ENCODE measurements around the gene TET3.
A peak's percentile ranks its signal among the peaks of the same experiment; 100 is the strongest.

Gene TET3

DNA sequence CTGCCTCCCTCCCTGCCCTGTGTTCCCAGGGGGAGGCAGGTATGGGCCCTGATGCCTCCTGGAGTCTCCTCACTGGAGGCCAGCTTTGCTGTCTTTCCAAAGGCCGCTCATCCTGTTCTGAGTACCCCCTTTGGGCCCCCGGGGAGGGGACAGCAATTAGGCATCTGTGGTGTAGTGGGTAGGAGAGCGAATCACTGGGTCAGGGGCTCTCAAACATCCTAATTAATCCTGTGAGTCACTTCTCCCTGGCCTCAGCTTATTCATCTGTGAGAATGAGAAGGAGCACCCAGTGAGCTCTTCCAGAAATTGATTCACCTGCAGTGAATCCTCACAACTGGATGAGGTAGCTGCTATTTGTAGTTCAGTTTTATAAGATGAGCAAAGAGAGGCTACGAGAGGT, 16.4 kb downstream of the TET3 start:
- Histone ChIP-seq H3K36me3 (ENCODE audit: insufficient read depth, low read length) (no peaks in the 10 kb centered on the region), H3K9me3 (ENCODE audit: control insufficient read depth, insufficient read depth, low read length) (no peaks in the 10 kb centered on the region), H3K4me1 (ENCODE audit: insufficient read depth, low read length) (peaks cover 17% of the 10 kb centered on the region), H3K9ac (ENCODE audit: low read depth, low read length) (no peak overlapping the region)

- Histone ChIP-seq H3K4me1 (ENCODE audit: insufficient read depth, low read length) (peaks cover 25% of the 10 kb centered on the region), H3K9ac (ENCODE audit: low read depth, low read length) (peak overlapping the region; percentile 87; the same call in 1 of the 2 replicates), H3K36me3 (ENCODE audit: insufficient read depth, low read length) (no peaks in the 10 kb centered on the region), H3K9me3 (ENCODE audit: control insufficient read depth, insufficient read depth, low read length) (no peaks in the 10 kb centered on the region)
Measured at GRCh38 chr2:74001781-74002504, 17.2 kb downstream of the TET3 start.

GRCh38 chr2:74002505-74003421, 18.1 kb downstream of the TET3 start:
- no peaks in the 10 kb centered on the region for H3K36me3 ChIP-seq (ENCODE audit: insufficient read depth, low read length)
- H3K4me1 ChIP-seq (ENCODE audit: insufficient read depth, low read length) = peaks cover 28% of the 10 kb centered on the region
- no peaks in the 10 kb centered on the region for H3K9me3 ChIP-seq (ENCODE audit: control insufficient read depth, insufficient read depth, low read length)
- H3K9ac ChIP-seq (ENCODE audit: low read depth, low read length) = peak overlapping the region; percentile 87

DNA sequence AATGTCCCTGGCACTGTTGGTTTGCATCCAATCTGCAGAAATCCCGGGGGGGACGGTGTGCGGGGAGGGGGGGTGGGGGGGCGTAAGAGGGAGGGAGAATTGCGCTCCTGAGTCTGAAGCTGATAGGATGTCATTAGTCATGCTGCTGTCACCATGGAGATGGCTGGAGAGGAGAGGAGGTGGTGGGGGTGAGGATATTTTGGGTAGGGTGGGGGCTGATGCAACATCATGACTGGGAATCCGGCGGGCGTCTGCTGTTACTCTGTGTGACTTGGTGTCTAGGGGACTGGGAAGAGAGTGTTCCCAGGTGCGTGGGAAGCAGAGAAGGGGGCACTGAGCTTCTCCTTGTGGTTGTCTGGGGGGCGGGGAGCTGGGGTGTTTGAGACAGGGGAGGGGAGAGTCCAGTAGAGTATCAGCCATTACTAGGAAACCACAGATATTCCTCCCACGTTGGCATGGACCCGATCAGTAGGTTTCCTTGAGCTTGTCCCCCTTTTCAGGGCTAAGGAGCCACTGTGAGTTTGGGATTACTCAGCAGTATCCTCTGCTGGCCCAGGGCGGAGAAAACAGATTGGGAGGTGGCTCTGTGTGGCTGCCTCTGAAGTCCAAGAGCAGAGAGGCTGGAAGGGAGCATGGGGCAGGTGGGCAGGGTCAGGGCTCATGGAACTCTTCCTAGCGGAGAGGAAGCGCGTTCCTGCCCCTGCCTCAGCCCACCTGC, 18.9 kb downstream of the TET3 start:
- Histone ChIP-seq H3K36me3 (ENCODE audit: insufficient read depth, low read length) (no peaks in the 10 kb centered on the region), H3K9ac (ENCODE audit: low read depth, low read length) (peak overlapping the region; percentile 21; the same call in 1 of the 2 replicates), H3K9me3 (ENCODE audit: control insufficient read depth, insufficient read depth, low read length) (no peaks in the 10 kb centered on the region), H3K4me1 (ENCODE audit: insufficient read depth, low read length) (peaks cover 36% of the 10 kb centered on the region)

- Histone ChIP-seq H3K36me3 (ENCODE audit: insufficient read depth, low read length) (no peaks in the 10 kb centered on the region), H3K9me3 (ENCODE audit: control insufficient read depth, insufficient read depth, low read length) (no peaks in the 10 kb centered on the region), H3K4me1 (ENCODE audit: insufficient read depth, low read length) (peaks cover 40% of the 10 kb centered on the region), H3K9ac (ENCODE audit: low read depth, low read length) (0 out of 2 replicates have a peak overlapping the region, but pooled peaks have one; percentile 21)
Measured at GRCh38 chr2:74004212-74005182, 19.8 kb downstream of the TET3 start.

- Histone ChIP-seq H3K4me1 (ENCODE audit: insufficient read depth, low read length) (peaks cover 40% of the 10 kb centered on the region), H3K36me3 (ENCODE audit: insufficient read depth, low read length) (no peaks in the 10 kb centered on the region), H3K9ac (ENCODE audit: low read depth, low read length) (no peak overlapping the region), H3K9me3 (ENCODE audit: control insufficient read depth, insufficient read depth, low read length) (no peaks in the 10 kb centered on the region)
Measured at GRCh38 chr2:74005786-74006185, 21.1 kb downstream of the TET3 start.

DNA sequence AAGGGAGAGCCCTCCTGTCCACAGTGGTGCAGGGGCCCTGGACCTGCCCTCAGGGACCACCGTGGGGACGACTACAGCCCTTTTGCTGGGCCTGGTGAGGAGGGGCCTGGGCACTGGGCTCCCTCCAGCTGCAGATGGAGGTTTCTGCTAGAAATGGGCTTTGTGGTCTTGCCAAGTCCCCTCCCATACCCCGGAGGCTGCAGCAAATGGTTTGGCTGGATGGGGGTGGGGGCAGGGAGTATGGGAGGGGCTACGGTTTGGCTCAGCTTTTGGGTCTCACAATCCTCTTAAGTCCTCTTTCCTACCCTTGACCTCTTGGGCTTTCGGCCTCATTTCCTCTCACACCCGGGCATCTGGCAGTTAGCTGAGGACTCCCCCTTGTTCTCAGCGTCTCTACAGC, 21.7 kb downstream of the TET3 start:
- Histone ChIP-seq H3K9ac (ENCODE audit: low read depth, low read length) (no peak overlapping the region), H3K9me3 (ENCODE audit: control insufficient read depth, insufficient read depth, low read length) (no peaks in the 10 kb centered on the region), H3K4me1 (ENCODE audit: insufficient read depth, low read length) (peaks cover 39% of the 10 kb centered on the region), H3K36me3 (ENCODE audit: insufficient read depth, low read length) (no peaks in the 10 kb centered on the region)

DNA sequence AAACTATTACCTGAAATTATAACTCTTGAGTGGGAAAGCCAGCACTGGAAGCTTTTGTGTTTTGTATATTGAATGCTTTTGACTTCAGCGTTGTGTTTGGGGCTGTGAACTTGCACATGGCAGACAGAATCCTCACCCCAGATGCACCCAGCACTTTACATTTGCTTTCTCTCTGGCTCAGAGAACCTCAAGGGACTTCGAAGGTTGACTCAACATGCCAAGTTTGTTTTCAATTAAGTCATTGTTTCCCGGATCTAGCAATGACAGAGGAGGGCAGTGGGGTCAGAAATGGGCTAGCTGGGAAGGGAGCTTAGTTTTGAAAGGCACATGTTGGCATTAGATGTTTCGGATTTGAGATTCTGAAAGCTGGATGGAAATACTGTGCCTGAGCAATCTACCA, 22.4 kb downstream of the TET3 start:
- no peaks in the 10 kb centered on the region for H3K36me3 ChIP-seq (ENCODE audit: insufficient read depth, low read length)
- no peak overlapping the region for H3K9ac ChIP-seq (ENCODE audit: low read depth, low read length)
- no peaks in the 10 kb centered on the region for H3K9me3 ChIP-seq (ENCODE audit: control insufficient read depth, insufficient read depth, low read length)
- peaks cover 35% of the 10 kb centered on the region for H3K4me1 ChIP-seq (ENCODE audit: insufficient read depth, low read length)

DNA sequence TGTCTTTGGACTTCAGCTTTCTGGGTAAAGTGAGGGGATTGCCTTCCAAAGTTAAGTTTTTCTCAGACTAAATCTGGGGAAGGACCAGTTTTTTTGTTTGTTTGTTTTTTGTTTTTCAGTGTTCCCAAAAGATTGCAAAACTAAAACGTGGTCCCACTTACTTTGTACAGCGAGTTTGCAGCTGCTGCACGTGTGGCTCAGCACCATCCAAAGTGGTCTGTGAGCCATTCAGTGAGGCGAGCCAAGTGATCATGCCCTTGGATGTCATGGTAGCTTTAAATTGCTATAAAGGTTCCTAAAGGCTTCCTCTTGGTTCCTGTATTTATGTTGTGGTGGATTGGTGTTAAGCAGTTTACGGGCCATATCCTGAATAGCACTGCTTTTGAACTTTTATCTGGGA, 23.0 kb downstream of the TET3 start:
- Histone ChIP-seq H3K36me3 (ENCODE audit: insufficient read depth, low read length) (no peaks in the 10 kb centered on the region), H3K9ac (ENCODE audit: low read depth, low read length) (no peak overlapping the region), H3K9me3 (ENCODE audit: control insufficient read depth, insufficient read depth, low read length) (no peaks in the 10 kb centered on the region), H3K4me1 (ENCODE audit: insufficient read depth, low read length) (peaks cover 35% of the 10 kb centered on the region)

GRCh38 chr2:74008761-74009395, 24.2 kb downstream of the TET3 start:
- H3K36me3 ChIP-seq (ENCODE audit: insufficient read depth, low read length) = no peaks in the 10 kb centered on the region
- no peak overlapping the region for H3K9ac ChIP-seq (ENCODE audit: low read depth, low read length)
- no peaks in the 10 kb centered on the region for H3K9me3 ChIP-seq (ENCODE audit: control insufficient read depth, insufficient read depth, low read length)
- H3K4me1 ChIP-seq (ENCODE audit: insufficient read depth, low read length) = peaks cover 34% of the 10 kb centered on the region

DNA sequence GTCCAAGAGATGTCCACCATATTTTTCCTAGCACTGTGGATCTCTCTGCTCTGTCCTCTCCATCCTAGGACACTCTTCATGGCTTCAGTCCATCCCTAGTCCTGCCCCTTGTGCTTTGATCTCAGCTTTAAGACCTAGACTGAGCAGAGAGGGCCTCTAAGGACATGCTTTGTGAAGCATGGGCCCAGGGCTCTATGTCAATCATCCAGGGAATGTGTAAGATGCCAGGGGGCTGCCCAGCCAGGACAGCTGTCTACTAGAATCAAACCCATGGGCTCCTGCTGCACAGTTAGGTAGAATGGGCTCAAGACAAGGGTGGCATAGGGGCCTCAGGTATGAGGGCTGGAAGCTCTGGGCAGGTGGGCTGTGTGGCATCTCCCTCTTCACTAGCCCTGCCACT, 24.9 kb downstream of the TET3 start:
- Histone ChIP-seq H3K9me3 (ENCODE audit: control insufficient read depth, insufficient read depth, low read length) (no peaks in the 10 kb centered on the region), H3K36me3 (ENCODE audit: insufficient read depth, low read length) (no peaks in the 10 kb centered on the region), H3K4me1 (ENCODE audit: insufficient read depth, low read length) (peaks cover 27% of the 10 kb centered on the region), H3K9ac (ENCODE audit: low read depth, low read length) (no peak overlapping the region)

DNA sequence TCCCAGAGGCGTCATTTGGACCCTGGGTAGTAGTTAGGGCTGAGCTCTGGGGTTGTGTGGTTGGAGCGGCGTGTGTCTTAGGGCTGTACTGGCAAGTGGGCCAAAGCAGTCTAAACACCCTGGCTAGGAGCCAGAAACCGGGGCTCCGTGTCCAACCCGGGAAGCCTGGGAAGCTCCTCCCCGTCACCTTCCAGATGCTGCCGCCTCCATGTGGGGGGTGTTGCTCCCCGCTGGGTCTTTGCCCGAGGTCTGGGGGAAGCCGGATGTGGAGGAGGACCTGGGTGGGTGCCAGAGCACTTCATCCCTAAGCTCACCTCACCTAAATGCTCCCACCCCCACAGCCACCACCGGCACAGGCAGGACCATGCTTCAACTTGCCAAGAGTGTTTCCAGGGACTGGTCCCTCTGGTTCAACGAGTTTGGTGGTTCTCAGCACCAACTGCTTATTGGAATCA, 25.4 kb downstream of the TET3 start:
- Histone ChIP-seq H3K9ac (ENCODE audit: low read depth, low read length) (no peak overlapping the region), H3K4me1 (ENCODE audit: insufficient read depth, low read length) (peaks cover 24% of the 10 kb centered on the region), H3K9me3 (ENCODE audit: control insufficient read depth, insufficient read depth, low read length) (no peaks in the 10 kb centered on the region), H3K36me3 (ENCODE audit: insufficient read depth, low read length) (no peaks in the 10 kb centered on the region)

DNA sequence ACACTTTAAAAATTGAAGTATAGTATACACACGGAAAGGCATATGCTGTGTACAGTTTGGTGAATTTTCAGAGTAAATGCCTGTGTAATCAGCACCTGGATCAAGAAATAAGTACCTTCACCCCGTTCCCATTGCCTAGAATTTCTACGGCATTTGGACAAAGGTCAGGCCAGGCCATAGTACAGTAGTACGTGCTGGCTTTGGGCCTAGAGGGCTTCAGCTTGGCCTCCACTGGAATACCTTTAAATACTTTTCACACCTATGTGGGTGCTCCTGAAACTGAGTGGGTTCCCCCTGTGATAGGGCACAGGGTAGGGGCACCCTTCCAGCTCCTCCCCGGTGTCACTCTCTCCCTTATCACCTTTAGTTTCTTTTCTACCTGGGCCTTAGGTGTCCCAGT, 26.5 kb downstream of the TET3 start:
- H3K36me3 ChIP-seq (ENCODE audit: insufficient read depth, low read length) = no peaks in the 10 kb centered on the region
- no peak overlapping the region for H3K9ac ChIP-seq (ENCODE audit: low read depth, low read length)

More for the DNA sequence above, 26.5 kb downstream of the TET3 start:
- Histone ChIP-seq H3K4me1 (ENCODE audit: insufficient read depth, low read length) (peaks cover 22% of the 10 kb centered on the region), H3K9me3 (ENCODE audit: control insufficient read depth, insufficient read depth, low read length) (no peaks in the 10 kb centered on the region)

All from ES-I3 (cell line).